SK-N-MC (cell line): ENCODE data around the gene FOXP1.

Experiments used
- EZH2 ChIP-seq: fragments of 200-600 bp; sonication (generic); IDR thresholded peaks from one replicate; pipeline ENCODE4 v1.6.1; 2017; ENCODE audit warnings: antibody characterized with exemption
- POLR2AphosphoS5 ChIP-seq: IDR thresholded peaks from 2 replicates; pipeline ENCODE4 v1.6.1; 2012; ENCODE audit warnings: mild to moderate bottlenecking, low read depth, low read length, borderline replicate concordance

GRCh38 chr3:71273453-71273852, 310.1 kb downstream of the FOXP1 start:
- TF ChIP-seq POLR2AphosphoS5 (no peak), EZH2 (no peak)
